ENCODE measurements around the gene ANKS1B.
A peak's percentile ranks its signal among the peaks of the same experiment; 100 is the strongest.
"Not testable (repeated sequence)": the region's sequence is repeated elsewhere in the genome, so short reads cannot be mapped to it uniquely, and the experiment has no call there.

The ANKS1B gene

DNA sequence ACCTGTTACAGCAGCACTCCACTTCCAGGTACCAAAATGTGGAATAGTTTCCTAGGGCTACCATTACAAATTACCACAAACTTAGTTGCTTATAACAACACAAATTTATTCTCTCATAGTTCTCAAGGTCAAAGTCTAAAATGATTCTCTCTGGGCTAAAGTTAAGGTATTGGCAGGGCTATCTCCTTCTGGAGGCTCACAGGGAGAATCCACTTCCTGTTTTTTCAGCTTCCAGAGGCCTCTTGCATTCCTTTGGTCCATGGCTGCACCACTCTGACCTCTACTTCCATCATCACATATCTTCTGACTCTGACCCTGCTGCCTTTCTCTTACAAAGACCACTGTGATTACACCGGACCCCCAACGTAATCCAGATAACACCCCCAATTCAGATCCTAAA, 340.1 kb downstream of the ANKS1B start:
- Histone ChIP-seq H2AFZ (ENCODE audit: low read length) (no peak overlapping the region), H3K4me3 (ENCODE audit: low read length, poor library complexity, severe bottlenecking) (no peak overlapping the region), H3K9ac (ENCODE audit: low read depth, low read length, poor library complexity, severe bottlenecking) (no peak overlapping the region), H4K20me1 (ENCODE audit: insufficient read depth, low read length, poor library complexity, severe bottlenecking) (no peaks in the 10 kb centered on the region), H3K4me1 (ENCODE audit: insufficient read depth, low read length, poor library complexity, severe bottlenecking) (no peaks in the 10 kb centered on the region), H3K9me3 (ENCODE audit: insufficient read depth, low read depth, low read length) (no peaks in the 10 kb centered on the region), H3K79me2 (ENCODE audit: insufficient read depth, low read length) (no peaks in the 10 kb centered on the region), H3K9me2 (replicated peaks; ENCODE audit: low read depth, low read length) (no peaks in the 10 kb centered on the region), H3F3A (ENCODE audit: low read depth) (no peaks in the 10 kb centered on the region), H3K27me3 (ENCODE audit: insufficient read depth, low read length, poor library complexity, severe bottlenecking) (no peaks in the 10 kb centered on the region), H3K4me2 (ENCODE audit: low read depth, low read length, poor library complexity, severe bottlenecking) (no peak overlapping the region), H3K36me3 (ENCODE audit: insufficient read depth, low read length) (no peaks in the 10 kb centered on the region)
- no peak for TF ChIP-seq EZH2phosphoT487 (IDR thresholded peaks at IDR 0.05; ENCODE audit: borderline replicate concordance)
- TF ChIP-seq, protein P1, sequence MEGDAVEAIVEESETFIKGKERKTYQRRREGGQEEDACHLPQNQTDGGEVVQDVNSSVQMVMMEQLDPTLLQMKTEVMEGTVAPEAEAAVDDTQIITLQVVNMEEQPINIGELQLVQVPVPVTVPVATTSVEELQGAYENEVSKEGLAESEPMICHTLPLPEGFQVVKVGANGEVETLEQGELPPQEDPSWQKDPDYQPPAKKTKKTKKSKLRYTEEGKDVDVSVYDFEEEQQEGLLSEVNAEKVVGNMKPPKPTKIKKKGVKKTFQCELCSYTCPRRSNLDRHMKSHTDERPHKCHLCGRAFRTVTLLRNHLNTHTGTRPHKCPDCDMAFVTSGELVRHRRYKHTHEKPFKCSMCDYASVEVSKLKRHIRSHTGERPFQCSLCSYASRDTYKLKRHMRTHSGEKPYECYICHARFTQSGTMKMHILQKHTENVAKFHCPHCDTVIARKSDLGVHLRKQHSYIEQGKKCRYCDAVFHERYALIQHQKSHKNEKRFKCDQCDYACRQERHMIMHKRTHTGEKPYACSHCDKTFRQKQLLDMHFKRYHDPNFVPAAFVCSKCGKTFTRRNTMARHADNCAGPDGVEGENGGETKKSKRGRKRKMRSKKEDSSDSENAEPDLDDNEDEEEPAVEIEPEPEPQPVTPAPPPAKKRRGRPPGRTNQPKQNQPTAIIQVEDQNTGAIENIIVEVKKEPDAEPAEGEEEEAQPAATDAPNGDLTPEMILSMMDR (conservative IDR thresholded peaks at IDR 0.05; ENCODE audit: low read length): no peak

DNA sequence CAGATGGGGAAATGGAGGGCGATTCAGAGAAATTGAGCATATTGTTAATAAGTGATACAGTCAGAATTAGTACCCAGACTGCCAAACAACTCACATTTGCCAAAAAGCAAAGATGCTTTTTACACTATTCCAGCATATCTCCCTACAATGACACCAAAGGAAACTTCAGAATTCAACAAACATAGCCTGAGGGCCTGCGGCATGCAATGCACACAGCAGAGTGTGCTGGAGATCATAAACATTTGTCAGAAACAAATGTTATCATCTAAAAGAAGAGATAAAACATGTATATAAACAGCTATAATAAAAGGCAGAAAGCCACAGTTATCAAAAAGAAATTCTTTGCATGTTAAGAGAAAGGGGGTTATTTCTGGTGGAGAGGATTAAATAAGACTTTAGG, 357.3 kb downstream of the ANKS1B start:
- Histone ChIP-seq H3K36me3 (ENCODE audit: insufficient read depth, low read length) (no peaks in the 10 kb centered on the region), H3K4me2 (ENCODE audit: low read depth, low read length, poor library complexity, severe bottlenecking) (no peak overlapping the region), H3K79me2 (ENCODE audit: insufficient read depth, low read length) (no peaks in the 10 kb centered on the region), H3F3A (ENCODE audit: low read depth) (no peaks in the 10 kb centered on the region), H2AFZ (ENCODE audit: low read length) (no peak overlapping the region), H3K9ac (ENCODE audit: low read depth, low read length, poor library complexity, severe bottlenecking) (no peak overlapping the region), H3K9me2 (replicated peaks; ENCODE audit: low read depth, low read length) (no peaks in the 10 kb centered on the region), H3K4me3 (ENCODE audit: low read length, poor library complexity, severe bottlenecking) (no peak overlapping the region), H4K20me1 (ENCODE audit: insufficient read depth, low read length, poor library complexity, severe bottlenecking) (no peaks in the 10 kb centered on the region), H3K4me1 (ENCODE audit: insufficient read depth, low read length, poor library complexity, severe bottlenecking) (no peaks in the 10 kb centered on the region), H3K27me3 (ENCODE audit: insufficient read depth, low read length, poor library complexity, severe bottlenecking) (no peaks in the 10 kb centered on the region), H3K9me3 (ENCODE audit: insufficient read depth, low read depth, low read length) (no peaks in the 10 kb centered on the region)
- TF ChIP-seq EZH2phosphoT487 (IDR thresholded peaks at IDR 0.05; ENCODE audit: borderline replicate concordance): no peak
- TF ChIP-seq, protein P1 (conservative IDR thresholded peaks at IDR 0.05; ENCODE audit: low read length): no peak

DNA sequence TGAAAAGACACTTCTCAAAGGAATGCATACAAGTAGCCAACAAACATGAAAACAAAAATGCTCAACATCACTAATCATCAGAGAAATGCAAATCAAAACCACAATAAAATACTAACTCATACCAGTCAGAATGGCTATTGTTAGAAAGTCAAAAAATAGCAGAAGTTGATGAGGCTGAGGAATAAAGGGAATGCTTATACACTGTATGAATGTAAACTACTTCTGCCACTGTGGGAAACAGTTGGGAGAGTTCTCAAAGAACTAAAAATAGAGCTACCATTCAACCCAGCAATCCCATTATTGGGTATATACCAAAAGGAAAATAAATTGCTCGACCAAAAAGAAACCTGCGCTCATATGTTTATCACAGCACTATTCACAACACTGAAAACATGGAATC, 360.1 kb downstream of the ANKS1B start:
- not testable (repeated sequence) for H4K20me1 ChIP-seq (ENCODE audit: insufficient read depth, low read length, poor library complexity, severe bottlenecking); H3K4me1 ChIP-seq (ENCODE audit: insufficient read depth, low read length, poor library complexity, severe bottlenecking); H3K4me3 ChIP-seq (ENCODE audit: low read length, poor library complexity, severe bottlenecking); H3K36me3 ChIP-seq (ENCODE audit: insufficient read depth, low read length); H3K4me2 ChIP-seq (ENCODE audit: low read depth, low read length, poor library complexity, severe bottlenecking); H3K27me3 ChIP-seq (ENCODE audit: insufficient read depth, low read length, poor library complexity, severe bottlenecking); H3K9ac ChIP-seq (ENCODE audit: low read depth, low read length, poor library complexity, severe bottlenecking); H3F3A ChIP-seq (ENCODE audit: low read depth); H3K79me2 ChIP-seq (ENCODE audit: insufficient read depth, low read length); H2AFZ ChIP-seq (ENCODE audit: low read length); H3K9me2 ChIP-seq (replicated peaks; ENCODE audit: low read depth, low read length); H3K9me3 ChIP-seq (ENCODE audit: insufficient read depth, low read depth, low read length)

DNA sequence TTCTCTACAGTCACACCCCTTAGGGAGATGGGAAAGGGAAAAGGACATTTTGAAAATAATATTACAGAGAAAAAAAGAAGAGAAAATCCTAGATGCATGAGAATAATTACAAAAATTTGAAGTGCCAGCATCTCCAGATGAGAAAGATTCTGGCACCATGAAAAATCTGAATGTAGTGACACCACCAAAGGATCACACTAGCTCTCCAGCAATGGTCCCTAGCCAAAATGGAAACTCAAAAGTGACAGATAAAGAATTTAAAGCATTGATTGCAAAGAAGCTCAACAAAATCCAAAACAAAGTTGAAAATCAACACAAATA, 364.6 kb downstream of the ANKS1B start:
- Histone ChIP-seq H3K9me3 (ENCODE audit: insufficient read depth, low read depth, low read length) (no peaks in the 10 kb centered on the region), H4K20me1 (ENCODE audit: insufficient read depth, low read length, poor library complexity, severe bottlenecking) (no peaks in the 10 kb centered on the region)

More for the DNA sequence above, 364.6 kb downstream of the ANKS1B start:
- Histone ChIP-seq H3K9ac (ENCODE audit: low read depth, low read length, poor library complexity, severe bottlenecking) (no peak overlapping the region), H3K4me1 (ENCODE audit: insufficient read depth, low read length, poor library complexity, severe bottlenecking) (no peaks in the 10 kb centered on the region), H3K9me2 (replicated peaks; ENCODE audit: low read depth, low read length) (no peaks in the 10 kb centered on the region), H3K36me3 (ENCODE audit: insufficient read depth, low read length) (no peaks in the 10 kb centered on the region), H3F3A (ENCODE audit: low read depth) (no peaks in the 10 kb centered on the region), H3K79me2 (ENCODE audit: insufficient read depth, low read length) (no peaks in the 10 kb centered on the region), H3K27me3 (ENCODE audit: insufficient read depth, low read length, poor library complexity, severe bottlenecking) (no peaks in the 10 kb centered on the region), H3K4me3 (ENCODE audit: low read length, poor library complexity, severe bottlenecking) (no peak overlapping the region), H2AFZ (ENCODE audit: low read length) (no peak overlapping the region), H3K4me2 (ENCODE audit: low read depth, low read length, poor library complexity, severe bottlenecking) (no peak overlapping the region)
- TF ChIP-seq, protein P1 (conservative IDR thresholded peaks at IDR 0.05; ENCODE audit: low read length): 0 out of 2 replicates have a peak, but pooled peaks have one; percentile 22
- no peak for TF ChIP-seq EZH2phosphoT487 (IDR thresholded peaks at IDR 0.05; ENCODE audit: borderline replicate concordance)
